Stimulated activated CD8-positive, alpha-beta memory T cell treated with anti-CD3 and anti-CD28 coated beads, Interleukin-7, amount 100 ng/mL, for 48 hours (primary cell): Measurements from ENCODE around the gene HBD.

ENCODE experiments used
- DNase-seq, 2 donors: peaks; one replicate each; pipeline ENCODE4 v3.0.0-alpha.2; 2020; ENCODE audit warnings: low read depth in 1 of 2; ENCODE audit errors: extremely low read depth in 1 of 2

HBD gene

DNA sequence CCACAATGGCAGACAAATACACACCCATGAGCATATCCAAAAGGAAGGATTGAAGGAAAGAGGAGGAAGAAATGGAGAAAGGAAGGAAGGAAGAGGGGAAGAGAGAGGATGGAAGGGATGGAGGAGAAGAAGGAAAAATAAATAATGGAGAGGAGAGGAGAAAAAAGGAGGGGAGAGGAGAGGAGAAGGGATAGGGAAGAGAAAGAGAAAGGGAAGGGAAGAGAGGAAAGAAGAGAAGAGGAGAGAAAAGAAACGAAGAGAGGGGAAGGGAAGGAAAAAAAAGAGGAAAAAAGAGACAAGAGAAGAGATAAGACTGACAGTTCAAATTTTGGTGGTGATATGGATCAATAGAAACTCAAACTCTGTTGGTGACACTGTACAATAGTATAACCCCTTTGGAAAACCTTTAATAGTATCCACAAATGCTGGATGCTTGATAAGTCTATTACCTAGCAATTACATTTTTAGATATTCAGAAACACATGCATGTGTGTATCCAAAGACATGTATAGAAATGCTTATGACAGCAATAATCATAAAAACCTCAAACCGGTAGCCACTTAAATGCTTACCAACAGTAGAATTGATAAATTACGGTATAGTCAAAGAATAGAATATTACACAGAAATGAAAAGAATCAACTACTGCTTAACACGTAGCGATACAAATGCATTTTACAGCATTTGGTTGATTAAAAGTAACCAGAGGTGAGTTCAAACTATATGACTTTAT, 1.2 kb upstream of the HBD start:
- DNase-seq, result no peak

DNA sequence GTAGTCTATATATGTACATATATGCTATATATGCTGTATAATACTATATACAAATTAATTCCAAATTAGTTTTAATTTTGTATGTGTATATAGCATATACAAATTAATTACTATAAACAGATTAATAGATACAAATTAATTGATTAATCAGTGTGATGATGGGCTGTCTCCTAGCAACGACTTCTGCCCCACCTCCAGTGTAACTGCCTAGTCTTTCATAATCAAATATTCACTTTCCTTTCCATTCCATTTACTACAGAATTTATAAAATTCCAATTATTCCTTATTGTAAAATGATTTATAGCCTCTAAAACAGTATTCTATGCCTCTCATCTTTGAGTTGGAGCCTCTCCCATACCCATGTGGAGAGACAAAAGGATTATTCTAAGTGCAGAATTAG, 976 bp downstream of the HBD start:
- DNase-seq, result no peak

DNA sequence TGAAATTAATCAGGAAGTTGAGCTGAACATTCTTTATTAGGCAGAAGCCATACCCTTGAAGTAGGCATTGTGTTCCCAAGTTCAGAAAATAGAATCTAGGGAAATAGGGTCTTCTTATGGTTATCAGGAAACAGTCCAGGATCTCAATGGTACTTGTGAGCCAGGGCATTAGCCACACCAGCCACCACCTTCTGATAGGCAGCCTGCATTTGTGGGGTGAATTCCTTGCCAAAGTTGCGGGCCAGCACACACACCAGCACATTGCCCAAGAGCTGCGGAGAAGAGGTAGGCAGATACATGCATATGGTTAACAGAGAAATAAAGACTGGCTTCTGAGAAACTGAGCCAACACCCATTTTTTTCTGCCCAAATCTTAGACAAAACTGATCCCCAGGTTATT, 1.5 kb downstream of the HBD start:
- DNase-seq, result no peak

DNA sequence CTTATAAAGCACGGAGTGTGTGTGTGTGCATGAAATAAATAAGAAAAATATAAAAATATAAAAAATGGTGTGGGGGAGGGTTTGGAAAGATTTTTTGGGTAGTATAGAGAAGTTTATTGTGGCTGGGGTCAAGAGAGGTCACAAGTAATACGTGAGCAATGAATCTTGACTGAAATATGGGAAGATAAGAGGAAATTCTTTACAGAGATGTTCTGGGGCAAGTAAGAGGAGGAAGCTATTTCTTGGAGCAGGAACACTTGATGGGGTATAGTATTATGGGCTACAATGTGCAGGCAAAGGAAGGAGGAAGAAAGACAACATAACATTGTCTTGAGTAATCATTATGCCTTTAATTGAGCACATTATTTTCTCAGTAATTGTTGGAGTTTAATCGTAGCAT, 2.1 kb downstream of the HBD start:
- no peak for DNase-seq

DNA sequence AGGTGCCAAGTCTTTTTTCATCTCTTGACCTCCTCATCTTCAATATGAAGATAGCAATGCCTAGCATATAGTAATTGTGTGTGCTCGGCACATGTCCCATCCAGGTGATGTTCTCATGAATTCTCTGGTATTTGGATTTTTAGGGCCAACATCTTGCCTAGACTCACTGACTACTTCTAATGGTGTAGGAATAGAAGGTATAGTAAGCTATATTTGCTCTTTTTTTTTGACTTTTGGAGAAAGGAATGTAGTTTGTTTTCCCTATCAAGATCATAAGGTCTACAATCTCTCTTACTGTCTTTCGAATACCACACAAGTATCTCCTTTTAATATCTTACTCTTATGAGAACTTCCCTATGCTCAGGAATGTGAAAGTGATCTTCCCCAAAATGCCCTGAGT, 3.2 kb downstream of the HBD start:
- DNase-seq, result no peak

DNA sequence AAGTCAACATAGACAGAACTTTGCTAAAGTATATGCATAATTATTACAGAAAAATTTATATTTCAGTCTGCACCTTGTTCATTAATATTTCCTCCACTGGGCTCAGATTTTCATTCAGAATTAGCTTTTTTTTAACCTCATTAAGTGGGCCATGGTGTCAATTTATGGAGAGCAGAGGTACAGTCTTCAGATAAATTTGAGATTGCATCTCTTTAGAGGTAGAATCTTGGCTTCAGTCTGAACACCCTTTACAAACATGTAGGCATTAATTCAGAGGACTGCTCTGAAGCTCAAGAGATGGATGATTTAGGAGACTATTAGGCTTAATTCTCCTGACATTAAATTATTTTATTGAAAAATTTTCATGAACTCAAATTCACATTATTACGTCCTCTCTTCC, 4.0 kb downstream of the HBD start:
- no peak for DNase-seq

DNA sequence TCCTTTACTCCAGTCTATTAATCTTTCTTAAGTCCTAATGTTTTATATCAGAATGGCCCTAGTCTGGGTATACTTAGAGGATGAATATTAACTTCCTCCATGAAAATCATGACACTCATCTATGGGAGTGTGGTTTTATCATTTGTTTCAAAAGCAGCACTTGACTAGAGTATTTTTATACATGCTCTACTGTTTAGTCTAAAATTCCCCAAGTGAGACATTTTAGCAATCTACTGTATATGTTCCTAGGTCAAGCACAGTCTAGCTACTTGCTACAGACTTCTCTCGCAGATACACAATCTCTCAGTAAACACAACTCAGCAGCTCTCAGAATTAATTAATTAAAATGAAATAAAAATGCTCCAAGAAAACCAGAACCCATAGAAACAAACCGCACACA, 4.5 kb downstream of the HBD start:
- no peak for DNase-seq

DNA sequence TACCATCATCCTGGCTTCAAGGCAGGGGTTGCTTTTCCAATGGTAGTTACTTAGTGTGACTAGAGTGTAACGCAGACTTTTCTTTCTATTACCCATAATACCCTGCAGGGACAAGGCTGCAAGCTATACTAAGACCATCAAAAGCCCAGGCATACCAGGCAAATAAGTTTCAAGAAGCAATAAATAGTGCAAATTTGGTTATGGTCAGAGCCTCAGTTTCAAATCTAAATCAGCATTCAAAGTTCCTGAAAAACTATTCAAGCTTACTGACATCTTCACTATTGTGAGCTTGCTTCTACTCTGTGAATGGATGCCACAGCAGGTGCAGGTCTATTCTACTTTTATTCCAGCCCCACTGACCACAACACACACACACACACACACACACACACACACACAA, 4.9 kb downstream of the HBD start:
- no peak for DNase-seq

DNA sequence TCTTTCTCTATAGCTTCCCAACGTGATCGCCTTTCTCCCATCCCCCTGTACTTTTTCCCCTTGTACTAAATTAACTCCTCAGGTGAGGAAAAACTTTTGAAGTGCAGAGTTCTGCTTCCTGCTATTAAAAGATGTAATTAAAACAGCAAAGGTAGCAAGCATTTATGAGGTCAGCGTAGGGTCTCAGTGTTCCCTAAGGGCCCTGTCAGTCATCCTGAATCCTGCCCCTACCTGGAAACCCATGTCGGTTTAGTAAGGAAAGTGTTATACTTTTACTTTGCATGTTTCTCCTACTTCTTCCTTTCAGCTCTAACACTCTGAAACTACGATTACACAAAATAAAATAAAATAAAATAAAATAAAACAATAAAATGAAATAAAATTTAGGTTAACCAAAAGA, 6.2 kb downstream of the HBD start:
- no peak for DNase-seq

DNA sequence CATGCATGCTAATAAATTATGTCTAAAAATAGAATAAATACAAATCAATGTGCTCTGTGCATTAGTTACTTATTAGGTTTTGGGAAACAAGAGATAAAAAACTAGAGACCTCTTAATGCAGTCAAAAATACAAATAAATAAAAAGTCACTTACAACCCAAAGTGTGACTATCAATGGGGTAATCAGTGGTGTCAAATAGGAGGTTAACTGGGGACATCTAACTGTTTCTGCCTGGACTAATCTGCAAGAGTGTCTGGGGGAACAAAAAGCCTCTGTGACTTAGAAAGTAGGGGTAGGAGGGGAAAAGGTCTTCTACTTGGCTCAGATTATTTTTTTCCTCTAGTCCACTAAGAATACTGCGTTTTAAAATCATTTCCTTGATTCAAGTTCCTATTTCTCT, 6.6 kb downstream of the HBD start:
- no peak for DNase-seq

DNA sequence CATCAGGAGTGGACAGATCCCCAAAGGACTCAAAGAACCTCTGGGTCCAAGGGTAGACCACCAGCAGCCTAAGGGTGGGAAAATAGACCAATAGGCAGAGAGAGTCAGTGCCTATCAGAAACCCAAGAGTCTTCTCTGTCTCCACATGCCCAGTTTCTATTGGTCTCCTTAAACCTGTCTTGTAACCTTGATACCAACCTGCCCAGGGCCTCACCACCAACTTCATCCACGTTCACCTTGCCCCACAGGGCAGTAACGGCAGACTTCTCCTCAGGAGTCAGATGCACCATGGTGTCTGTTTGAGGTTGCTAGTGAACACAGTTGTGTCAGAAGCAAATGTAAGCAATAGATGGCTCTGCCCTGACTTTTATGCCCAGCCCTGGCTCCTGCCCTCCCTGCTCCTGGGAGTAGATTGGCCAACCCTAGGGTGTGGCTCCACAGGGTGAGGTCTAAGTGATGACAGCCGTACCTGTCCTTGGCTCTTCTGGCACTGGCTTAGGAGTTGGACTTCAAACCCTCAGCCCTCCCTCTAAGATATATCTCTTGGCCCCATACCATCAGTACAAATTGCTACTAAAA, 7.5 kb downstream of the HBD start, which contains the start of gene HBB:
Gene HBB (minus strand): TSS at position 340 of the 579 bp plus-strand sequence. CDS start 50 bp downstream, at position 290.
- DNase-seq, result no peak

DNA sequence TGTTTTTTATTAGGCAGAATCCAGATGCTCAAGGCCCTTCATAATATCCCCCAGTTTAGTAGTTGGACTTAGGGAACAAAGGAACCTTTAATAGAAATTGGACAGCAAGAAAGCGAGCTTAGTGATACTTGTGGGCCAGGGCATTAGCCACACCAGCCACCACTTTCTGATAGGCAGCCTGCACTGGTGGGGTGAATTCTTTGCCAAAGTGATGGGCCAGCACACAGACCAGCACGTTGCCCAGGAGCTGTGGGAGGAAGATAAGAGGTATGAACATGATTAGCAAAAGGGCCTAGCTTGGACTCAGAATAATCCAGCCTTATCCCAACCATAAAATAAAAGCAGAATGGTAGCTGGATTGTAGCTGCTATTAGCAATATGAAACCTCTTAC, 8.8 kb downstream of the HBD start:
- no peak for DNase-seq

DNA sequence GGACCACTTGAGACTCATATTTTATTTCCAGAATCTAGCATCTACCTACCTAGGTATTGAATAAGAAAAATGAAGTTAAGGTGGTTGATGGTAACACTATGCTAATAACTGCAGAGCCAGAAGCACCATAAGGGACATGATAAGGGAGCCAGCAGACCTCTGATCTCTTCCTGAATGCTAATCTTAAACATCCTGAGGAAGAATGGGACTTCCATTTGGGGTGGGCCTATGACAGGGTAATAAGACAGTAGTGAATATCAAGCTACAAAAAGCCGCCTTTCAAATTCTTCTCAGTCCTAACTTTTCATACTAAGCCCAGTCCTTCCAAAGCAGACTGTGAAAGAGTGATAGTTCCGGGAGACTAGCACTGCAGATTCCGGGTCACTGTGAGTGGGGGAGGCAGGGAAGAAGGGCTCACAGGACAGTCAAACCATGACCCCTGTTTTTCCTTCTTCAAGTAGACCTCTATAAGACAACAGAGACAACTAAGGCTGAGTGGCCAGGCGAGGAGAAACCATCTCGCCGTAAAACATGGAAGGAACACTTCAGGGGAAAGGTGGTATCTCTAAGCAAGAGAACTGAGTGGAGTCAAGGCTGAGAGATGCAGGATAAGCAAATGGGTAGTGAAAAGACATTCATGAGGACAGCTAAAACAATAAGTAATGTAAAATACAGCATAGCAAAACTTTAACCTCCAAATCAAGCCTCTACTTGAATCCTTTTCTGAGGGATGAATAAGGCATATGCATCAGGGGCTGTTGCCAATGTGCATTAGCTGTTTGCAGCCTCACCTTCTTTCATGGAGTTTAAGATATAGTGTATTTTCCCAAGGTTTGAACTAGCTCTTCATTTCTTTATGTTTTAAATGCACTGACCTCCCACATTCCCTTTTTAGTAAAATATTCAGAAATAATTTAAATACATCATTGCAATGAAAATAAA, 9.5 kb downstream of the HBD start:
- DNase-seq, result no peak

DNA sequence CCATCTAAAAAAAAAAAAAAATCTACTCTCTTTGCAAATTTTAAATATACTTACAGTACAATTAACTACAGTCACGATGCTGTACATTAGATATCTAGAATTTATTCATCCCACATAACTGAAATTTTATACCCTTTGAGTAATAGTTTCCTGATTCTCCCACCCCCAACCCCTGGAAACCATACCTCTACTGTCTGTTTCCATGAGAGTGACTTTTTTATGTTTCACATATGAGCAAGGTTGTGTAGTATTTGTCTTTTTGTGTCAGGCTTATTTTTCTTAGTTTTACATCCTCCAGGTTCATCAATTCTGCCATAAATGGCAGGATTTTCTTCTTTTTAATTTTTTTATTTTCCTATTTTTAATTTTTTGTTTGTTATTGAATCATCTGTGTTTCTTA, 10.6 kb downstream of the HBD start:
- DNase-seq, result no peak

DNA sequence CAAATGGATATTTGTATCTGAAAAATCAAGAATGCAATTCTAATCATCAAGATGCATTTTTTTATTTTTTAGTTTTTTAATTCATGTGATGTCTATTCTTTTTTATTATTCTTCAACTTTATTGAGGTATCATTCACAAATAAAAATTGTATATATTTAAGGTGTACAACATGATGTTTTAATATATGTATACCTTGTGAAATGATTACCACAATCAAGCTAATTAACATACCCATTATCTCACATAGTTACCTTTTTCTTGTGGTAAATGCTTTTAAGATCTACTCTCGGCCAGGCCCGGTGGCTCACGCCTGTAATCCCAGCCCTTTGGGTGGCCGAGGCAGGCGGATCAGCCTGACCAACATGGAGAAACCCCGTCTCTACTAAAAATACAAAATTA, 11.1 kb downstream of the HBD start:
- no peak for DNase-seq

DNA sequence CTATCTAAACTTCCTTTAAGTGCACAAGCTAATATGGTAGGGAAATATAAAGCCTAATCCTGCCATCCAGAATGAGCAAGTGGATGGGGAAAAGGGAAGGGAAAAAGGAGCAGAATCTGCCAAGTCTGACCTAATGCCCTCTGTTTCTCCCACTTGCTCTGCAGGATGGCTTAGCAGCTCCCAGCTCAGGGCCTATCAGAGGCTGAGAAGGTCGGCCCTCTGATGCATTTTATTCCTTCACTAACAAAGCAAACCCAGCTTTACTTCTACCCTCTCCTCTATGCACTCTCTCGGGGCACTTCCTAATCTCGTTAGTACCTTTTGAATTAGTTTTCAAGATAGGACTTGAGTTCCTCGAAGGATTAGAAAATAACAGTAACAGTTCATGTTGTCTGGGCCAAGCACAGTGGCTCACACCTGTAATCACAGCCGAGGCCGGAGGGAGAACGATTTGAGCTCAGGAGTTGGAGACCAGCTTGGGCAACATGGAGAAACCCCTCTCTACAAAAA, 23.9 kb downstream of the HBD start:
- DNase-seq, result no peak

DNA sequence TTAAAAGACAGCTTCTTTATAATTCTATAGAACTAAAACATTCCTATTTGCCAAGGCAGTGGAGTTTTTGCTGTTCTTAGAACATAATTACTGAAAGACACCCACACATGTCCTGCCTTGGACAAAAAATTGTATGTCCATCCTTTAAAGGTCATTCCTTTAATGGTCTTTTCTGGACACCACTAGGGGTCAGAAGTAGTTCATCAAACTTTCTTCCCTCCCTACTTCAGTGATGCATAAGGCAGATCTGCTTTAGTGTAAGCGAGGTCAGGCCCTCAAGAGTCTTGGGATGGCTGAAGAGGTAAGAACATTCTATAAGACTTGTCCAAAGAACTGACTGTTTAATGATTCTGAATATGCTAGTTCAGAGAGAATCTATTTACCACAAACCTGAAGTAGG, 29.5 kb downstream of the HBD start:
- DNase-seq, result no peak

DNA sequence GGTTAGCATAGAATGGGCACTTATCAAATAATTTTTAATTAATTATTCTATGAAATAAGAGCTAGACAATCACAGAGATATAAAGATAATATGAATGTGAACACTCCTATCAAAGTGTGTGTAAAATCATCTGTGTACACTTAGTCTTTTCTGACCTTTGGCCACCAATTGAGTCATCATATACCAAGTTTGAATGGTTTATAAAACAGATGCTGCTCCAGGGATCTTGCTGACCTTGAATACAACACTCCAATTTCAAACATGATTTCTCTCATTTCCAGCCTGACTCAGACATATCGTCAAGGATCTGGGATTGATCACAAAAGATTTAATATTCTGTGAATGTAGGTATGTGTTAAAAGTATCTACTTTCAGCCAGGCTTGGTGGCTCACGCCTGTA, 30.9 kb downstream of the HBD start:
- no peak for DNase-seq

DNA sequence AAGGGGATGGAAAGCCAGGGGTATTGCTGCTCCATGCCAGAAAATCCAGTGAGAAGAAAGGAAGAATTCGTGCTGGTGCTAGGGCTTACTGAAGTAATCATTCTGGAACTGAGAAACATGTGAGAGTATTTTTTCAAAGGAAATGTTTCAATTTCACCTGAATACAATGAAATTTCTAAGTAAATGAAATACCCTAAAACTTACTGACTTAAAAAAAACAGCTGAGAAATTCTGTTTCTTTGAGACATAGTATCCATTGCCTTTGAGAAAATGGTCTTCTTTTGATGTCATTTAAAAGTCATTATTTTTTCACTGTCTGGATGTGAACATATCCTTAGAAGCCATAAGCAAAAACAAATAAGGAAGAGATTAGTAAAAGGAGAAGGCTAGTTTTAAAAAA, 33.7 kb downstream of the HBD start, which contains the start of gene OR51V1:
Gene OR51V1 (minus strand): TSS at position 101 of the 400 bp plus-strand sequence. CDS start 0 bp downstream, at position 101.
- no peak for DNase-seq

DNA sequence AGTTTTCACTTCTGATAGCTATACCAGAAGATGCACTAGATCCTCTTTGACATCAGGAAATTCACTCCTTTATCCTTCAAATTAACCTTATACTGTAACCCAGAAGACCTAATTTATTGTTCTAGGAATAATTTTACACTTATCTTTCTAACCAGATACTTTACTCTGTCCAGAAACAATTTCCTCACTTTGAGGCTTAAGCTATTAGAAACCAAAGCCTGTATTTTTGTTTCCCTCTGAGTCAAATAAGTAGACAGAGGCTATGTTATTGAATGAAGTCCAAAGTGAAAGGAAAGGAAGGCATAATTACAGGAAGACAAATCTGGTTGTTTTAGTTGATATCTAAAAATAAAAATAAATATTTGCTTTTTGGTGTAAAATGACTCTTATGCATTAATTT, 36.0 kb downstream of the HBD start:
- DNase-seq, result no peak

DNA sequence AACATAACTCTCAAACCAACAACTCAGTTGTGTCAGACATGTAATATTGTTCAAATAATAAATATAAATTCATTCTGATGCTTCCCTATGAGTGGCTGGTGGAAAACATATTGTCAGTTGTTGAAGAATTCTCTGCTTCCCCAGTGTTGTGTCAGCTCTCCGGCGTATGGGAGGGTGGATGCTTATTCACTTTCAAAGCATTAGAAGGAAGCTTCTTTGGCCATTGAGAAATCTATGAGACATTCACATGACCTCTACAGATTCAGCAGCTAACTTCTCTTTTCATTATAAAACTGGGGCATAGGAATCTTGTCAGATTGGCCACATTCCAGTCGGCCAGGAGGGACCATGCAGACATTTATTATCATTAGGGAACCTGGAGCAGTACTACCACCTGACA, 36.7 kb downstream of the HBD start:
- DNase-seq, result no peak

DNA sequence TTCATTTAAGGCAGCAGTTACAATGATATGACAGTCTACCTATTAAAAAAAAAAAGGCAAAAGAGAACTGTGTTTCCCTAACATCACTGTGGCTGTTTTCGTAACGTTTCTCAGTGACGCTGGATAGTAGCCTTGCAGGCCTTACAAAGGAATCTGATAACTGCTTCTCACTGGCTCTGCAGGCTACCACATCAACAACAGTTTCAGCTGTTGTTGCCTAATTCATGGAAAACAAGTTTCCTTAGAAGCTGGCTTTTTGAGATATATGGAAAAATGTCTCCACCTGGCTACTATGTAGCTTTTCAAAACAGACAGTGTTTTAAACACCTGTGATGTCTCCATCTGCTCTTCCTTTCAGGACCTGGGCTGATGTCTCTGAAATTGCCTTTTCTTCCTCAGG, 37.6 kb downstream of the HBD start:
- DNase-seq, result no peak
